Neuron (in vitro differentiated cells): ENCODE measurements around the gene ZNF598.
A peak's percentile ranks its signal among the peaks of the same experiment; 100 is the strongest.

Source experiments
- H2AFZ ChIP-seq: one replicate; pipeline ENCODE4 v1.6.1; 2013; ENCODE audit warnings: low read depth, mild to moderate bottlenecking, inconsistent platforms, low read length, moderate library complexity
- H3K27me3 ChIP-seq: one replicate; pipeline ENCODE4 v1.6.1; 2013; ENCODE audit warnings: low read length; ENCODE audit not compliant: insufficient read depth
- H3K36me3 ChIP-seq: one replicate; pipeline ENCODE4 v1.6.1; 2013; ENCODE audit warnings: low read length; ENCODE audit not compliant: insufficient read depth
- H3K4me1 ChIP-seq: one replicate; pipeline ENCODE4 v1.6.1; 2013; ENCODE audit warnings: low read length; ENCODE audit not compliant: insufficient read depth
- H3K4me3 ChIP-seq: 2 replicates; pipeline ENCODE4 v1.5.1; 2013; ENCODE audit warnings: mild to moderate bottlenecking, low read length, moderate library complexity
- H3K9me3 ChIP-seq: one replicate; pipeline ENCODE4 v1.6.1; 2013; ENCODE audit warnings: low read length

ZNF598 gene

DNA sequence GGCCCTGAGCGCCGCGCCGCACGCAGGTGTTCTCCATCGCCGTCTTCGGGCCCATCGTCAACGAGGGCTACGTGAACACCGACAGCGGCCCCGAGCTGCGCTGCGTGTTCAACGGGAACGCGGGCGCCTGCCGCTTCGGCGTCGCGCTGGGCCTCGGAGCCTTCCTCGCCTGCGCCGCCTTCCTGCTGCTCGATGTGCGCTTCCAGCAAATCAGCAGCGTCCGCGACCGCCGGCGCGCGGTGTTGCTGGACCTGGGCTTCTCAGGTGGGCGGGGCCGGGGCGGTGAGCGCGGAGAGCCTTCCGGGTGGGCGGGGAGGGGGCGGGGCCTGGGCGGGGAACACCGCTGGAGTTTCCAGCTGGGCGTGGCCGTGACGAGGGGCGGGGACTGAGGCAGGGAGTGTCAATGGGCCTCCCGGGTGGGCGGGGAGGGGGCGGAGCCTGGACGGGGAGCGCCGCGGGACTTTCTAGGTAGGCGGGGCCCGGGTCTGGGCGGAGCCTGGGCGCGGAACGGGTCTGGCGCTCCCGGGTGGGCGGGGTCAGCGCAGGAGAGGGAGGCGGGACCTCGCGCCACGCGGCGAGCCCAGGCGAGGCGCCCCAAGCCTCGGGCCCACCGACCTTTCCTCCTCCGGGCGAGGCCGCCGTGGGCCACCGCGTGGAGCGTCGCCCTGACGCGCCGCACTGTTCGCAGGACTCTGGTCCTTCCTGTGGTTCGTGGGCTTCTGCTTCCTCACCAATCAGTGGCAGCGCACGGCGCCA lies 17.5 kb downstream of the ZNF598 start:
- peaks cover 10% of the 10 kb centered on the region for H3K4me1 ChIP-seq
- peak overlapping the region; percentile 31 for H3K4me3 ChIP-seq
- no peak overlapping the region for H2AFZ ChIP-seq
- H3K27me3 ChIP-seq: peaks cover 30% of the 10 kb centered on the region
- peaks cover 5% of the 10 kb centered on the region for H3K36me3 ChIP-seq
- no peaks in the 10 kb centered on the region for H3K9me3 ChIP-seq

DNA sequence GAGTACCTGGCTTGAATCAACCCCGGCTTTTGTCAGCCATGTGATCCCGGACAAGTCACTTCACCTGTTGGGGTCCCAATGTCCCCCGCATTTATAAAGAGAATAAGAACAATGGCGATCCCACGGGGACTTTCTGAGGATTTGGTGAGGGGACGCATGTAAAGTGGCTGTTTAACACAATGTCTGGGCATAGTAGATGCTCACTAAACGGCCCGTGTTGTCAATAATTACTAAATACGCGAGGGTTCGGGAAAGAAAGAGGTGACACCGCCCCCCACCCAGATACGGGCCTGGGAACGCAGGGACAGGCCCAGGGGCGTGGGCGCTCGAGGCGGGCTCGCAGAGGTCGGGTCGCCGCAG lies 18.1 kb downstream of the ZNF598 start:
- Histone ChIP-seq H3K9me3 (no peaks in the 10 kb centered on the region), H3K27me3 (peaks cover 30% of the 10 kb centered on the region), H3K4me1 (peaks cover 10% of the 10 kb centered on the region), H2AFZ (no peak overlapping the region), H3K36me3 (peaks cover 5% of the 10 kb centered on the region), H3K4me3 (peak overlapping the region; percentile 31)

DNA sequence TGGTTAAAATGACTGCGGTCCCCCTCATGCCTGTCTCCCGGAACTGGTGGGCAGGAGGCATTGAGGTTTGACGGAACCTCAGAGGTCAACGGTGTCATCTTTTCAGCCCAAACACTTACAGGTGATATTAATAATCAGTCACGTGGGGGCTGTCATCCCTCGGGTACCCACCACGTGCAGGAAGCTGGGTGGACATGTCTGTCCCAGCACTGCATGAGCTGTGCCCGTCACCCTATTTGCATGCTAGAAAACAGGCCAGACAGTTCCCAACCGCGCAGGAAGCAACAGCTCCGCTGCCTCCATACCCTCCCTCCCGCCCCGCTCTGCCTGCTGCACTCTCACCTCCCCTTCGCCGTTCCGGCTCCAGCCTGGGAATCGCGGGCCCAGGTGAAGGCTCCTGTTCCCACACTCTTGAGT lies 18.5 kb downstream of the ZNF598 start:
- Histone ChIP-seq H3K27me3 (peaks cover 30% of the 10 kb centered on the region), H3K9me3 (no peaks in the 10 kb centered on the region), H3K36me3 (peaks cover 9% of the 10 kb centered on the region), H2AFZ (no peak overlapping the region), H3K4me3 (peak overlapping the region; percentile 35), H3K4me1 (peaks cover 10% of the 10 kb centered on the region)

DNA sequence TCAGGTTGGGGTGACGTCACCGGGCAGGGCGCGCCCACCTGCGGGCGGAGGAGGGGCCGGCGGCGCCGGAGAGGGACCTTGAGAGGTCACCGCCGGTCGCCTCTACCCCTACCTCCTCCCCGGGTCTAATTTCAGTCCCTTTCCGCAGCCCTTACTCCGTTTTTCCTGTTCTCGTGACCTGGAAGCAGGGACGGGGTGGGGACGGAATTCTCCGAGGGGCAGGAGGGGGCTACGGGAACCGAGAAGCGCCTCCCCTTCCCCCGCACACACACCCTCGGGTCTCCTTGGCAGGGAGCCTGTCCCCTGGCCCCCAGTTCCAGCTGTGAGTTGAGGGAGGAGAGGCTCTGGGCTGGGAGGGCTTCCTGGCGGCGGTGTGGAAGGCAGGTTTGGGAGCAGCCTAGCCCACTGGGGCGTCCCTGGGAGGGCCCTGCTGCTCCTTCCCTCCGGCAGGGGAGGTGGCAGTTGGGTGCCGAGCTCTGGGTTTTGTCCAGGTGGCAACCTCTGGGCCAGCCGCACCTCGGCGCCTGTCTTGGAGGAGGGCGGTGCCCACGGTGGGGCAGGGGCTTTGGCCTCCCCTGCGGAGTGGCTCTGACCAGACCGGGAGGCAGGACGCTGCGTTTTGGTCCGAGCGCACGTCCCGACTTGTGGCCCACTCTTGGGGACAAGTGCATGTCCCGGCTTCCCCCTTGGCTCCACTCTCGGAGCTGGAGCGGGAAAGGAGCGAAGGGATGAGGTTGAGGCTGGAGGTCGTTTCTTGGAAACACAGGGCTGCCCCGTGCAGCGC lies 19.1 kb downstream of the ZNF598 start:
- H3K9me3 ChIP-seq: no peaks in the 10 kb centered on the region
- H3K36me3 ChIP-seq: peaks cover 14% of the 10 kb centered on the region
- H3K4me3 ChIP-seq: peak overlapping the region; percentile 35
- H3K4me1 ChIP-seq: peaks cover 12% of the 10 kb centered on the region
- H2AFZ ChIP-seq: no peak overlapping the region
- H3K27me3 ChIP-seq: peaks cover 30% of the 10 kb centered on the region

DNA sequence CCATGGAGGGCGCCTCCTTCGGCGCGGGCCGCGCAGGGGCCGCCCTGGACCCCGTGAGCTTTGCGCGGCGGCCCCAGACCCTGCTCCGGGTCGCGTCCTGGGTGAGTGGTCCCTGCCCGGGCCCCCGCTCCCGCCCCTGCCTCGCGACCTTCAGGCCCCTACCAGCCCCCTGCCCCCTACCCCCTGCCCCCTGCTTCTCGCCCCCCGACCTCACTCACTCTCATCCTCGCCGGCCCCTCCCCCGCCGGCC lies 19.6 kb downstream of the ZNF598 start:
- Histone ChIP-seq H3K9me3 (no peaks in the 10 kb centered on the region), H3K27me3 (peaks cover 30% of the 10 kb centered on the region), H3K36me3 (peaks cover 14% of the 10 kb centered on the region), H3K4me1 (peaks cover 17% of the 10 kb centered on the region), H3K4me3 (peak overlapping the region; percentile 35), H2AFZ (no peak overlapping the region)

DNA sequence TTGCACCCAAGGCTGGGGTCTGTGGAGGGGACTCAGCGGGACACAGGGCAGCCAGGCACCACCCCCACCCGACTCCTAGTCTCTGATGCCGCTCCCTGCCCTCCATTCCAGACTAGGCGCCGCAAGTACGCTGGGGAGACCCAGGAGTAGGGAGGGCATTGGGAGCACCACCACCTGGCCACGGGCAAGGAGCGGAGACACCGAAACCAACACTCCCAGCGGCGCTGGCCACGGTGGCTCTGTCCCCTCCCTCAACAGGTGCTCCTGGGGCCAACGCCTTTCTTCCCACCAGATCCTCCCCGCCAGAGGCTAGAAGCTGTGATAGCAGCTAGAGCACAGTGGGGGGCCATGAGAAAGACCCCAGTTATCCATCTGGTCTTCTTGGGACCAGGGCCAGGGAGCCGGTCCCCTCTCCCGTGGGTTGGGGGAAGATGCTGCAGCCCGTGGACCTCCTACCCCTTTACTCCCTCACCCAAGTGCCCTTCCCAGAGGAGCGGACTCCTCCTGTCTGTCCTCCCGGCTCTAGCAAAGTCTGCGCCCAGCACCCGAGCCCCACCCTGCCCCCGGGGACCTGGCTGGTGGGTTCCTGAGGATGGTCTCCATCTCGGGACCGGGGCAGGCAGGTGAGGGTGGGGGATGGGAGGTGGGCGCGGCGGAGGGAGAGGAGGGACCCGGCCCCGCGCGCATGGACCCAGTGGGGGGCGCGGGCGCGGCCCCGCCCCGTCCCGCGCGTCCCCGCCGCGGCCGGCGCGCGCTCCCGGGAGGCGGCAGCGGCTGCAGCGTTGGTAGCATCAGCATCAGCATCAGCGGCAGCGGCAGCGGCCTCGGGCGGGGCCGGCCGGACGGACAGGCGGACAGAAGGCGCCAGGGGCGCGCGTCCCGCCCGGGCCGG lies 20.2 kb downstream of the ZNF598 start, which contains the start of gene SYNGR3:
Gene SYNGR3, plus strand, starts transcription at position 762 of the 892 bp plus-strand sequence. CDS start 133 bp downstream, outside the sequence.
- H3K36me3 ChIP-seq: peaks cover 14% of the 10 kb centered on the region
- H3K27me3 ChIP-seq: peaks cover 30% of the 10 kb centered on the region
- H3K4me1 ChIP-seq: peaks cover 22% of the 10 kb centered on the region
- H3K9me3 ChIP-seq: no peaks in the 10 kb centered on the region
- no peak within 1 kb of the TSS for H2AFZ ChIP-seq
- H3K4me3 ChIP-seq: peak within 1 kb of the TSS; percentile 35

DNA sequence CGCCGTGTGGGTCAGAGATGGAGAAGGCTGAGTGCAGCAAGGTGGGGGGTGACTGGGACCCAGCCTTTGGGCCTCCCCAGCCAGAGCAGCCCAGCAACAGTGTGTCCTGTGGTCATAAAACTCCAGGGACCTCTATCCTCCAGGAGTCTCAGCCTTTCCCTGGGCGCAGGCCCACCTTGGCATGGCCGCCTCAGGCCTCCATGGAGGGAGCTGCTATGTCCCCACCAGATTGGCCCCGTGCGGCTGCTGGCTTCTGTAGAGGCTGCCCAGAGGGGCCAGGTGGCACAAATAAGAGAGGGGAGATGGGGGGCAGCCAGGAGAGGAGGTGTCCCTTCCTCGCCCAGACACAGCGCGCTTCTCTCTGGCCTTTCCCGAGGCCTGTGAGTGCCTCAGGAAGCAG lies 22.4 kb downstream of the ZNF598 start:
- Histone ChIP-seq H3K36me3 (peaks cover 14% of the 10 kb centered on the region), H3K27me3 (peaks cover 25% of the 10 kb centered on the region), H2AFZ (no peak overlapping the region), H3K4me3 (no peak overlapping the region), H3K9me3 (no peaks in the 10 kb centered on the region), H3K4me1 (peaks cover 31% of the 10 kb centered on the region)

DNA sequence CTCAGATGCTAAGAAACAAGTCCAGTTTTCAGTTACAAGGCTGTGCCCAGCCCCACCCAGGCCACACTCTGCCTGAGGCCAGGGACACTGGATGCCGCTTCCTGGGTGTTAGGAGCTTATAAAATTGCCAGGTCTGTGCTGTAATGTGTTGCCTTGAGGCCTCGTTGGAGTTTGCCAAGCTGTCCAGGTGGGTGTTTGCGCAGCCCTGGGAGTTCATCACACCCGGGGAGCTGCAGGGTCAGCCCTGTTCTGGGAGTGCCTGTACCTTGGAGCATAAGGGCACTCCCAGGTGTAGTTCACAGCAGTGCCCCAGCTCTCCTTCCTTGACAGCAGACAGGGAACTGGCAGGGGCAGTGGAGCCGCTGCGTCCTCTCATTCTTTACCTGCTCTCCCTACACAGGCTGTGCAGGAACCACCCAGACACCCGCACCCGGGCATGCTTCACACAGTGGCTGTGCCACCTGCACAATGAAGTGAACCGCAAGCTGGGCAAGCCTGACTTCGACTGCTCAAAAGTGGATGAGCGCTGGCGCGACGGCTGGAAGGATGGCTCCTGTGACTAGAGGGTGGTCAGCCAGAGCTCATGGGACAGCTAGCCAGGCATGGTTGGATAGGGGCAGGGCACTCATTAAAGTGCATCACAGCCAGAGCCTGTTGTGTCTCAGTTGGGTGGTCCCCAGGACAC lies 24.0 kb downstream of the ZNF598 start:
- Histone ChIP-seq H3K27me3 (peaks cover 11% of the 10 kb centered on the region), H3K36me3 (peaks cover 14% of the 10 kb centered on the region), H3K4me1 (peaks cover 34% of the 10 kb centered on the region), H3K9me3 (no peaks in the 10 kb centered on the region), H2AFZ (no peak overlapping the region), H3K4me3 (peak overlapping the region; percentile 72)

DNA sequence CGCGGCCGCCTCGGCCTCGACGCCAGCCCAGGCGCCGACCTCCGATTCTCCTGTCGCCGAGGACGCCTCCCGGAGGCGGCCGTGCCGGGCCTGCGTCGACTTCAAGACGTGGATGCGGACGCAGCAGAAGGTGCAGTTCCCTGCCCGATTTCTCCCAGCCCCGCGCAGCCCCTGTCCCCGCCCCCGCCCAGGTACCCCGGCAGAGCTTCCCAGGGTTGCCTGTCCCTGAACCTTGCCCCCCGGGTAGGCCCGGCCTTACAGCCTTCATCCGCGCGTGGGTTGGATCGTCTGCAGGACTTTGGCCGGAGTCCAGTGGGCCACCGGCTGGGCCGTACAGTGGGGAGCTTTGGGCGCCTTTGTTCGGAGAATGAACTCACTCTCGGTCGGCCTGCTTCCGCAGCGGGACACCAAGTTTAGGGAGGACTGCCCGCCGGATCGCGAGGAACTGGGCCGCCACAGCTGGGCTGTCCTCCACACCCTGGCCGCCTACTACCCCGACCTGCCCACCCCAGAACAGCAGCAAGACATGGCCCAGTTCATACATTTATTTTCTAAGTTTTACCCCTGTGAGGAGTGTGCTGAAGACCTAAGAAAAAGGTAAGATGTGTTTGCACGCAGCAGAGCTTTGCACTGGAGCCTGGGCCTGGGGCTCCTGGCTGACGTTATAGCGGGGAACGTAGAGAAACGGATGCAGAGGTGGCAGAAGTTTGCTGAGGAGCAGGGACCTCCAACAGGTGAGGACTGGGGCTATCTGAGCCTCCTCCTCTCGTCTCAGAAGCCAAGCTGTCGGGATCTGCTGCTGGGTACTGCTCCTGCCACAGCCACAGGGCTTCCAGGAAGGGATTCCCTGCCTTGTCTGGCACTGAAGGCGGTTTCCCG lies 25.0 kb downstream of the ZNF598 start:
- no peaks in the 10 kb centered on the region for H3K9me3 ChIP-seq
- peaks cover 32% of the 10 kb centered on the region for H3K4me1 ChIP-seq
- H3K27me3 ChIP-seq: peaks cover 6% of the 10 kb centered on the region
- peaks cover 18% of the 10 kb centered on the region for H3K36me3 ChIP-seq
- H2AFZ ChIP-seq: peak overlapping the region; percentile 52
- H3K4me3 ChIP-seq: peak overlapping the region; percentile 72

DNA sequence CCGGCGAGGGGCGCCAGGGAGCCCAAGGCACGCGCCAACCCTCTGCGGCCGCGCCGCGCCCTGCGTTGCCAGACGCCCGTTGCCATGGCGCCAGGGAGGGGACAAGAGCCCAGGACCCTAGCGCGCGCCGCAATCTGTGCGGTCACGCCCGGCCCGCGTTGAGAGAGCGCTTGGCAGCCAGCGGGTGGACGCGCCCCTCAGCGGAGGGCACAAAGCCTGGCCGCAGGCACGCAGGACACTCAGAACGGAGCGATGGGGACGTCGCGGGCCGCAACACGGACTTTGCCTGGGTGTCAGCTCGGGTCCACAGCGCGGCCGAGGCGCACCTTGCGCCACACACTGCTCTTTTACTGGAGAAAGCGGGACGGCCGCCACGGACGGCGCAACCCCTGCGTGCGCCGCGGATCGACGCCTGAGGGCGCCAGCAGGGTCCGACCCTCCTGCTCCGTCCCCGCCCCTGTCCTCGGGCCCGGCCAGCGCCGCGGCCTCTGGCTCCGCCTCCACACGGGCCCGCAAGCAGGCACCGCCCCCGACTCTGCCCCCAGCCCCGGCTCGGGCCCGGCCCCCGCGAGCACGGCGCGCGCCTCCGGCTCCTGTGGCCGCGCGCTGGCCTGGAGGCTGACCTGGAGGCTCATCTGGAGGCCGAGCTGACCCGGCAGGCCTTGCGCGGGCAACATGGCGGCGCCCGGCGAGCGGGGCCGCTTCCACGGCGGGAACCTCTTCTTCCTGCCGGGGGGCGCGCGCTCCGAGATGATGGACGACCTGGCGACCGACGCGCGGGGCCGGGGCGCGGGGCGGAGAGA lies 25.9 kb downstream of the ZNF598 start, which contains the start of gene GFER:
Gene GFER, plus strand, starts transcription at position 650 of the 803 bp plus-strand sequence. Its CDS starts 26 bp downstream, at position 676.
- Histone ChIP-seq H3K36me3 (peaks cover 22% of the 10 kb centered on the region), H3K9me3 (no peaks in the 10 kb centered on the region), H3K4me1 (peaks cover 32% of the 10 kb centered on the region), H3K4me3 (peak within 1 kb of the TSS; percentile 72), H3K27me3 (no peaks in the 10 kb centered on the region), H2AFZ (peak within 1 kb of the TSS; percentile 54)

DNA sequence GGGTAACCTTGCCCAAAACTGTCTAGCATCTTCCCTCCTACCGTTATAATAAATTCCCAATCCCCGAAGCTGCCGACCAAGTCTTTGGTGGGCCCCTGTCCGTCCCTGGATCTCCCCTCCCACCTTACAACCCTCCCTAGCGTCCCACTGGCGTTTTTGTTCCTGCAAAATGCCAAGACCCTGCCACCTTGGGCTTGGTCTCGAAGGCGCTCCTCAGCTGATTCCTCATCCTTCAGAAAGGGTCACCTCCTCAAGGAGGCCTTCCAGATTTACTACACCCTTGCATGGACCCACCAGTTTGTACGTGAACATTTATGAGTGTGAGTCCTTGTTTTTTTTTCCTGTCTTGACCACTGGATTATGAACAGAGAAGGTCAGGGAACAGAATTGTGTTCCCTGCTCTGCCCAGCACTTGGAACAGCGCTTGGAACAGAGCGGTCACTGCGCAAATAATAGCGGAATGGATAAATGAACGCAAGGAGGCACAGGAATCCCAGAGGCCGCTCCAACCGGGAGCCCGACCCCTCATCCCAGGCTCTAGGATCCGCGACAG lies 26.6 kb downstream of the ZNF598 start:
- H3K4me3 ChIP-seq: peak overlapping the region; percentile 46

More for the DNA sequence above, 26.6 kb downstream of the ZNF598 start:
- Histone ChIP-seq H3K9me3 (no peaks in the 10 kb centered on the region), H3K4me1 (peaks cover 32% of the 10 kb centered on the region), H2AFZ (peak overlapping the region; percentile 54), H3K36me3 (peaks cover 28% of the 10 kb centered on the region), H3K27me3 (no peaks in the 10 kb centered on the region)
